ENCODE data around the gene SLC35G3.
"Not testable (repeated sequence)": the region's sequence is repeated elsewhere in the genome, so short reads cannot be mapped to it uniquely, and the experiment has no call there.

Gene SLC35G3

DNA sequence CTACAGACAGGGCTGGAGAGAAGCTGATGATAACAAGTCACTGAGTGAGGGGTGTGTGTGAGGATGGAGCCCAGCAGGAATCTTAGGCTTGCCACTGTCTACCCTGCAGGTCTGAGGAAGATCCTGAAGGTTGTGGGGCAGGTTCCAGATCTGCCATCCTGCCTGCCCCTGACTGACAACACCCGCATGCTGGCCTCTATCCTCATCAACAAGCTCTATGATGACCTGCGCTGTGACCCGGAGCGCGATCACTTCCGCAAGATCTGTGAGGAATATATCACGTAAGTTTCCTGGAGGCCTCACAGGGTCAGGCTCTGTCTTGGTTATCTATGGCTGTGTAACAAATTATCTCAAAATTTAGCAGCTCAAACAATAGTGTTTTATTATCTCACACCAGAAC is 30.3 kb downstream of the SLC35G3 start:
- DNase-seq: no peak

DNA sequence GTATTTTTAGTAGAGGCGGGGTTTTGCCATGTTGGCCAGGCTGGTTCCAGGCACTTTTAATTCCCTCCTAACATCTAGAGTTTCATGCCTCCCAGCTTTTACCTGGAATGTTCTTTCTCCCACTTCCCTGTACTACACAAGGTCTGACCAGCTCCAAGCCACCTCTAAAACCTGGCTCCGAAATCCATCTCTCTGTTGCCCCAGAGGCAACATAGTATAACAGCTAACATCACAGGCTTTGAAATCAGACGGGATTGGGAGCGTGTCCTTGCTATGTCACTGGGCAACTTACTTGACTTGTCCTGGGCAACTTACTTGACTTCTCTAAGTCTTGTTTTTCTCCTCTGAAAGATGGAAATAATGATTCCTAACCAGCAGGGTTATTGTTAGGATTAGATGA is 31.4 kb downstream of the SLC35G3 start:
- DNase-seq: no peak

DNA sequence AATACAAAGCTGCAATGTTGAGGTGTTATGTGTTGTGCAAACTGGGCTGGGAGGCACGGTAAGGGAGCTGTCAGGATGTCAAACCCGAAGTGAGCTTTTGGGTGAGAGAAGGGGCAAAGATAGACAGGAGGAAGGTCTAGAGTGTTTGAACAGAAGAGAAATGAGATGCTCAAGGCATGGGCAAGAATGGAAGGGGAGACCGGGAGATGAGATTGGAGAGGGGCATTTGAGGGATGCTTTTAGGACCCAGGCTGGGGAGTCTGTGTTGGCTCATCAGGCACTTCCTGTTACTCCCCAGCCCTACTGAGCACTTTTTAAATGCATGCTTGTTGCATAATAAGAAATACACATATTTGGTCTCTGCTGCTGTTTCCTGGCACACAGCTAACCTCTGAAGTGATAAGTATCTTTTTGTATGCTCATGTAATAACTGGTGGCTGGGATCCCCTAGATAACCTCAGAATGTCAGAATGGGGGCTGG is 32.9 kb downstream of the SLC35G3 start:
- no peak for DNase-seq

DNA sequence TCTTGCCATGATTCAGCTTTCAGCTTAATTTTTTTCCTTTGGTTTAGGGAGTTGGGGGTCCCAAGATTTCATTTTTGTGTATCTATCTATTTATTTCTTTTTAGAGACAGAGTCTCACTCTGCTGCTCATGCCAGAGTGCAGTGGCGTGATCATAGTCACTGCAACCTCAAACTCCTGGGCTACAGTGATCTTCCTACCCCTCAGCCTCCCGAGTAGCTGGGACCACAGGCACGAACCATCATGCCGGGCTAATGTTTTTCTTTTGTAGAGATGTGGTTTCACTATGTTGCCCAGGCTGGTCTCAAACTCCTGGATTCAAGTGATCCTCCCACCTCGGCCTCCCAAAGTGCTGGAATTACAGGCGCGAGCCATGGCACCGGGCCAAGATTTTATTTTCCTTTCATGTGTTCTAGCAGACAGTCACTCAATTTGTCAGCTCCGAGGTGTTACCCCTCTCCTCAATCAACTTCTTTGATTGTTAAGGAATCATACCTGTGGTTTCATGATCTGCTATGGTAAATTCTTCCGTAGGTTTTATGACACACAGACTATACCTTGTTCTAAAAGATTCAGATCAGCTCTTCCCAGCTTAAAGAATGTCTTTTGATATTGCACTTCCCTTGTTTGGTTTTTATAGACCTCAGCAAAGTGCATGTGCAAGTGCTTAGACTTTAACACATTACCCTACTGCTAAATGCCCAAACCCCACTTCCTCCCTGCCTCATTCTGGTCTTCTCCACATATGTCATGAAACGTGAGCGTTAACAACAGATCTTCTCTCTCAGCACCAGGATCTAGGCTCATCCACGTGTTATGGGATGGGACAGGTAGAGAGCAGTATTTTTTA is 33.6 kb downstream of the SLC35G3 start:
- no peak for DNase-seq

DNA sequence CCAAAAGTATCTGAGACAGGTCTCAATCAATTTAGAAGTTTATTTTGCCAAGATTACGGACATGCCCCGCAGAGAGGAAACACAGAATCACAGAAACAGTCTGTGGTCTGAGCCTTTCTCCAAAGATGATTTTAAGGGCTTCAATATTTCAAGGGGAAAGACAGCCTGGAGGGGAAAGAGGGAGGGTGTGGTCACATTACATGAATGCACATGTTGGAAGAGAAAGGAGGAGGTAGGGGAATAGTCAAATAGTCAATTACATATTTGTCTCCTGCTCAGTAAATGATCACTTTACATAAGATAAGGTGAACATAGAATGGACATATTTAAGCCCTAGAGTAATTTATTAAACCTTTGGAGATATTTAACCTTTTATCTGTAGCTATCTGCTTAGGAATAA is 34.3 kb downstream of the SLC35G3 start:
- no peak for DNase-seq

DNA sequence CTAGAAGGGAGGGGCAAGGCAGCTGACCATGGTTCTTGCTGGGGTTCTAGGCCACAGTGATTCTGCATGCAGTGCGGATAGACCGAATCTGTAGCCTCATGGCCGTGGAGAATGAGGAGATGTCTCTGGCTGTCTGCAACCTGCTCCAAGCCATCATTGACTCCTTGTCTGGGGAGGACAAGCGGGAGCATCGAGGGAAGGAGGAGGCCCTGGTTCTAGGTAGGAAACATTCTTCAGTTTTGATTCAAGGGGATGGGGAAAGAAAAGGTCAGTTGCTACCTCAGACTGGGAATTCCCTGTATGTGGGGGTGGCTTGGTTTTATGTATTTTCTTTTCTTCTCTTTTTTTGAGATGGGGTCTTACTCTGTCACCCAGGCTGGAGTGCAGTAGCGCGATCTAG is 38.9 kb downstream of the SLC35G3 start:
- DNase-seq: no peak

DNA sequence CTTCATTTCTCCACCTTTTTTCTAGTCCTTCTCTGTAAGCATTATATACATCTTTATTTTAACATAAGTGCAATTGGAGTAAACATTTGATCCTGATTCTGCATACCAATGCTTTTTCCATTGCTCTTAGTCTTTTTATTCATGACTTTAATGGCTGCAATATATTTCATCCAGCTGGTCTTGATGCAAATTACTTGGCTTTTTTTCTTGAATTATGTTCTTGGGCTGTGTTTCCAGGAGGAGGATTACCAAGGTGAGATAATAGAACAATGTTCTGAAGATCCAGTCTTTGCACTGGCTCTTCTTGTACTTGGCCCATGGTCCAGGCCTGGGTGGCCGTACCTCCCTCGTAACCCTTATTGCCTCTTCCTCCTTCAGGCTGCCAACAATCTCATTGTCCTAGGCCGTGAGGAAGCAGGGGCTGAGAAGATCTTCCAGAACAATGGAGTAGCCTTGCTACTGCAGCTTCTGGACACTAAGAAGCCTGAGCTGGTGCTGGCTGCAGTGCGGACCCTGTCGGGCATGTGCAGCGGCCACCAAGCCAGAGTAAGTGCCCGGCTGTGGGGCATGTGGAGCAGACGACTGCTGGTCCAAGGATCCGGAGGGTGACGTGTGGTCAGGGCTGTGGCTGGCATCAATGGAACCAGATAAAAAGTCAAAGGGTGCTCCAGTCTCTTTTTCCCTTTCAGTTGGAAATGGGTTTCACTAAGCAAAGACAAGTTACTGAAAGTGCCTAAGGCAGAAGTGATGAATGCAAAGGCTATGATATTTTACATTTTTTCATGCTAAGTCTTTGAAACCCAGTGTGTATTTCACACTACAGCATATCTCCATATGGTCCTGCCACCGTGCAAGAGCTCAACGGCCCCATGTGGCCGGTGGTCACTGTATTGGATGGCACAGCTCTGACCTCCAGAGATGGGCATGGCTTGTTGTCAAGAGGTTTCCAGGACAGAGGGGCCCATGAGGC is 39.7 kb downstream of the SLC35G3 start:
- DNase-seq: no peak

DNA sequence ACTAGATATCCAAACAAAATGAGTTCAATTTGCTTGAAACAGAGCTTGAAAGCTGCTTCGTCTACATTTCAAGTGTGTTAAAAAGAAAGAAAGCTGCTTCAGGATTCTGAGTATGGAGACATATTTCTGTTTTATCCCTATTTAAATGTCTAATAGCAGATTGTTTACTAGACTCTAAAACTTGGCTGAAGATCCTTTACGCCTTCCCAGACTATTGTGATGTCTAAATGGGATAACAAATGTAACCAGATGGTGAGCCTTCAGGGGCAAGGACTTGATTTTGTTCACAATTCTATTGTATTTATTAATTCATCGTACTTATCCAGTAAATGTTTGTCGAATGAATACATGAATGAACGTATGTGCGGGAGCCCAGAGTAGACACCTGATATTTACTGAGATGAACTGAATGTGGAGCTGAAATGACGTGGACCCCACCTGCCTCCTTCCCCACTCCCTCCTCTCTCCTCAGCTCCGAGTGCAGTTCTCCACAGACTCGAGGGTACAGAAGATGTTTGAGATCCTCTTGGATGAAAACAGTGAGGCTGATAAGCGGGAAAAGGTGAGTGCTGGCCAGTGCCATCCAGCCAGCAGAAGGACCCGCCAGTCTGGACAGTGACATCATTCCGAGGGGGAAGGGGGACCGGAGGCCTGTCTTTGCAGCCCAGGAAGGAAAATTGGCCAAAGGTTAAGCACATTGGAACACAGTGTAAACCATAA is 41.6 kb downstream of the SLC35G3 start:
- DNase-seq: no peak

DNA sequence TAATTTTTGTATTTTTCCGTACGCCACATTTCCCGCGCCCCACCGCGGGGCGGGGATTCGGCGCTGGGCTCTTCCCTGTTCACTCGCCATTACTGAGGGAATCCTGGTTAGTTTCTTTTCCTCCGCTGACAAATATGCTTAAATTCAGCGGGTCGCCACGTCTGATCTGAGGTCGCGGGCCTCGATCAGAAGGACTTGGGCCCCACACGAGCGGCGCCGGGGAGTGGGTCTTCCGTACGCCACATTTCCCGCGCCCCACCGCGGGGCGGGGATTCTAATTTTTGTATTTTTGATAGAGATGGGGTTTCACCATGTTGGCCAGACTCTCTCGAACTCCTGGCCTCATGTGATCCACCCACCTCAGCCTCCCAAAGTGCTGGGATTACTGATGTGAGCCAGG is 43.1 kb downstream of the SLC35G3 start:
- not testable (repeated sequence) for DNase-seq

DNA sequence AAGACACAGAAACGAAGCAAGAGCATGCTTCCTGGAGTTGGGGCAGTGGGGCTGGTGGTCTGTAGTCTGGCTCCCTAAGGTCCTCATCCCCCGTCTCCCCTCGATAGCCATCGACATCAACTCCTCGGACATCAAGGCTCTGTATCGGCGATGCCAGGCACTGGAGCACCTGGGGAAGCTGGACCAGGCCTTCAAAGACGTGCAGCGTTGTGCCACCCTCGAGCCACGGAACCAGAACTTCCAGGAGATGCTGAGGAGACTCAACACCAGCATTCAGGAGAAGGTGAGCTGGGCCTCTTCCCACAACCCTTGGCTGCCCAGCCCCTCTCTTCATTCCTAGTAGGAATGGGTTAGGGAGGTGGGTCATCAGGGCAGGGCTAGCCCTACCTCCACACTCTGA is 44.3 kb downstream of the SLC35G3 start:
- DNase-seq: no peak

DNA sequence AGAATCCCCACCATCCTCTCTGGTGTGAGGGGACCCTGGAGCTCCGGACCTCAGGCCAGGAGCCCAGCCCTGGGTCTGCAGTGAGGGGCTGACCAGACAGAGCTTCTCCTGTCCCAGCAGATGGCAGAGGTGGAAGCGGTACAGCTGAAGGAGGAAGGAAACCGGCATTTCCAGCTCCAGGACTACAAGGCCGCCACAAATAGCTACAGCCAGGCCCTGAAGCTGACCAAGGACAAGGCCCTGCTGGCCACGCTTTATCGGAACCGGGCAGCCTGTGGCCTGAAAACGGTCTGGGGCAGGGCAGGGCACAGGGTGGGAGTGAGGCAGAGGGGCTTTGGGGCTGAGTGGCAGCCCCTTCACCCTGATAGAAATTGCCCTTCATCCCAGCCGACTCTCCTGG is 46.0 kb downstream of the SLC35G3 start:
- DNase-seq: no peak

DNA sequence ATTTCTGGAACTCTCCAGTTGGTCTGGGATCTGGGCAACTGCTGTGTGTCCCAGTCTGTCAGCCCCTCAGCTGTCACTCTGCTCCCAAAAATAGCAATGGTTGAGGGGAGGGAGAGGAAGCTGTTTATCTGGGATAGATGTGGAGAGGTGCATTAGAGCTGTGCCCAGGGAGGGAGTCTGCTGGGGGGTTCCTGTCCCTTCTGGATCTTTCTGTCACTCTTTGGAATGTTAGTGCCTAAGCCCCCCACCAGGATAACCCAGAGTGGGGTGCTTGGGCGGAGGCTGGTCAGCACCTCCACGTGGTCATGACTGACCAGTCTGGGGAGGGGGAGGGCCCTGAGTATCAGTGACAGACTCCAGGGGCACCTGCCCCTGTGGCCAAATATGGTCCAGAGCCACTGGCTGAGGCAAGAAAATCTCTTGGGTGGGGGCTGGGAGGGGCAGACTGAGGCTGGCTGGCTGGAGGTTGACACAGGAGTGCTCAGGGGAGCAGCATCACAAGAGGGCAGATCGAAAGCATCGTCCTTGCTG is 46.8 kb downstream of the SLC35G3 start, which contains the start of gene UNC45B:
Gene UNC45B (plus strand): TSS at position 443 of the 531 bp plus-strand sequence. CDS start 447 bp downstream, outside the sequence.
- no peak for DNase-seq

DNA sequence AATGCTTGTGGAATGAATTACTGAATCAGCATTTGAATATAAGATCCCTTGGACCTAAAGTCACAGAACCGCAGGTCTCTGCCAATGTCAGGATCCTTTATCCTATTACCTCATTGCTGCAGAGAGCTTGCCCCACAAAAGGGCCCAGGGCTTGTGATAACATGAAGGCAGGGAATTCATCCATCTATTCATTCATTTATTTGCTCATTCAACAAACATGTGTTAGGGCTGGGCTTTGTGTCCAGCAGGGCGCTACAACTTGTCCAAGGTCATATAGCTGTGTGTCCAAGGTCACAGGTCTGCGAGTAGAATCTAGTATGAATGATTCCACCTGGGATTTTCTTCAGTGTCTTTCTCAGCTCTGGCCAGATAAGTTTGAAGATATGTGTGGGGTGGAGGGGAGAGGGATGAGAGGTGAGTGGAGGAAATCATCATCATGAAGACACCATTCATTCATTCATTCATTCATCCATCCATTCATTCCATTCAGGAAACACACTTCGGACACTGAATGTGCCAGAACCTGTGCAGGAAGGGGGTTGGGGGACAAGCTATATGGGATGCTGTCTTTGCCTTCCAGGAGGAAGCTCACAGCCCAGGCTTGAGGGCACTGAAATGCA is 47.9 kb downstream of the SLC35G3 start:
- no peak for DNase-seq

DNA sequence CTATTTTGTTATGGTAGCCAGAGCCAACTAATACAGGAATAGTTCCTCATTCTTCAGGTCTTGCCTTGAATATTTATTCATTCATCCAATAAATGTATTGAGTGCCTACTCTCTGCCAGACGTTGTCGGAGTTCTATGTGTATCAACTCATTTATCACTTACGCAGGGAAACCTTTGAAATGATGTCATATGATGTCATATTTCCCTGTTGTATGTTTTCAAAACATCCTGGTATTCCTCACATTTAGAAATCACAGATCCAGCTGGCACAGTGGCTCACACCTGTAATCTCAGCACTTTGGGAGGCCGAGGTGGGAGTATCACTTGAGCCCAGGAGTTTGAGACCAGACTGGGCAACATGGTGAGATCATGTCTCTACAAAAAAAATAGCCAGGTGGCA is 49.4 kb downstream of the SLC35G3 start:
- no peak for DNase-seq

Data from fibroblast of skin of scalp (primary cell).